GM12878 (cell line): ENCODE measurements around the gene SLC12A3. TPM values are rescaled to one million over a fixed set of nuclear protein-coding genes. Genes with fewer than 3 reads are reported as not detected.

Experiments used
- BACH1 ChIP-seq: fragments of 450-650 bp; IDR thresholded peaks from 2 replicates; pipeline ENCODE4 v1.6.1; 2017; ENCODE audit warnings: mild to moderate bottlenecking, borderline replicate concordance
- BHLHE40 ChIP-seq, 2 experiments: fragments of 450-650 bp in 1 of 2; IDR thresholded peaks; 2 replicates each; pipeline ENCODE4 v1.6.1; 2011 to 2017; ENCODE audit warnings: low read depth in 2 of 2, borderline replicate concordance in 1 of 2, improper control_type of control experiment in 1 of 2, low read length in 1 of 2, mild to moderate bottlenecking in 1 of 2
- E2F8 ChIP-seq: fragments of 450-650 bp; IDR thresholded peaks from 2 replicates; pipeline ENCODE4 v1.6.1; 2018; ENCODE audit warnings: mild to moderate bottlenecking, low read depth, moderate library complexity; ENCODE audit not compliant: partially characterized antibody
- JUND ChIP-seq: IDR thresholded peaks from 2 replicates; pipeline ENCODE4 v1.6.1; 2012; ENCODE audit warnings: low read depth, mild to moderate bottlenecking, low read length, improper control_type of control experiment, moderate library complexity
- KAT2A ChIP-seq: conservative IDR thresholded peaks from 2 replicates; pipeline ENCODE4 v1.6.1; 2011; ENCODE audit warnings: low read depth, low read length; ENCODE audit not compliant: control insufficient read depth
- MEF2A ChIP-seq: IDR thresholded peaks from 2 replicates; pipeline ENCODE4 v1.6.1; 2011; ENCODE audit warnings: low read depth, mild to moderate bottlenecking, low read length, moderate library complexity; ENCODE audit not compliant: insufficient read depth
- MEF2B ChIP-seq: fragments of 450-650 bp; IDR thresholded peaks from 2 replicates; pipeline ENCODE4 v1.6.1; 2018; ENCODE audit warnings: mild to moderate bottlenecking, moderate library complexity; ENCODE audit not compliant: partially characterized antibody, poor library complexity, severe bottlenecking
- MTA2 ChIP-seq: fragments of 450-650 bp; IDR thresholded peaks from 2 replicates; pipeline ENCODE4 v1.6.1; 2016; ENCODE audit warnings: low read depth, mild to moderate bottlenecking, moderate library complexity
- NR2C1 ChIP-seq: fragments of 450-650 bp; IDR thresholded peaks from 2 replicates; pipeline ENCODE4 v1.6.1; 2017; ENCODE audit warnings: antibody characterized with exemption, mild to moderate bottlenecking, moderate library complexity
- RB1 ChIP-seq: fragments of 450-650 bp; formaldehyde crosslinking; IDR thresholded peaks from 2 replicates; pipeline ENCODE4 v1.6.1; 2017; ENCODE audit warnings: mild to moderate bottlenecking, borderline replicate concordance
- REST ChIP-seq: IDR thresholded peaks from 2 replicates; pipeline ENCODE4 v1.6.1; 2012; ENCODE audit warnings: mild to moderate bottlenecking, low read depth, low read length
- SIN3A ChIP-seq: IDR thresholded peaks from 2 replicates; pipeline ENCODE4 v1.6.1; 2012; ENCODE audit warnings: low read depth, low read length, improper control_type of control experiment
- SMARCA5 ChIP-seq: fragments of 450-650 bp; IDR thresholded peaks from 2 replicates; pipeline ENCODE4 v1.6.1; 2017; ENCODE audit warnings: mild to moderate bottlenecking
- TBL1XR1 ChIP-seq: IDR thresholded peaks from 2 replicates; pipeline ENCODE4 v1.6.1; 2012; ENCODE audit warnings: low read depth, low read length, improper control_type of control experiment
- TCF3 ChIP-seq: IDR thresholded peaks from 2 replicates; pipeline ENCODE4 v1.6.1; 2012; ENCODE audit warnings: low read depth, mild to moderate bottlenecking, low read length, borderline replicate concordance; ENCODE audit not compliant: insufficient read depth
- polyA plus RNA-seq, 11 experiments: library from polyadenylated mRNA; depleted of rRNA in 4 of 11; unstranded in 6 of 11; stranded (reverse) in 5 of 11; fragments of >200 nt; fragmentation: Nextera tagmentation in 4 of 11; fragmentation: Illumina TruSeq in 1 of 11; extraction: Ambion mirVana in 4 of 11; extraction: Trizol in 1 of 11; gene quantifications; 1 replicate in 1 of 11; 2 replicates in 10 of 11; pipeline versions ENCODE4 v1.2.1 to v1.2.3, GENCODE V29; 2011 to 2016; ENCODE audit warnings: inconsistent platforms in 2 of 11, missing spikeins in 2 of 11, low read depth in 1 of 11
- total RNA-seq, 4 experiments: library from RNA; depleted of rRNA in 3 of 4; stranded (reverse); fragments of >200 nt in 3 of 4; fragmentation: Illumina TruSeq in 1 of 4; extraction: Trizol in 1 of 4; gene quantifications; 2 replicates each; pipeline versions ENCODE4 v1.2.1 to v1.2.3, GENCODE V29; 2013 to 2021

Gene SLC12A3
- total and polyA plus RNA-seq, 10 of the 15 experiments (the other 5 are each of a cell fraction or from before 2014, with no cell fraction given), result 0.05 to 6.3 (median 3.1) TPM

- no peak for TF ChIP-seq JUND
- peak; percentile 73; the same call in 1 of the 2 replicates for TF ChIP-seq BACH1
- TF ChIP-seq RB1, result 0 out of 2 replicates have a peak, but pooled peaks have one; percentile 42
- TF ChIP-seq KAT2A, result no peak
- peak; percentile 93 for TF ChIP-seq TBL1XR1
- TF ChIP-seq E2F8, result peak; percentile 73
- TF ChIP-seq MTA2, result peak; percentile 94
- TF ChIP-seq BHLHE40 (IDR thresholded peaks at IDR 0.05; ENCODE audit: borderline replicate concordance in 1 of 2, low read depth in 2 of 2, low read length in 1 of 2), result peak; percentile 94 to 95
- peak; percentile 46 for TF ChIP-seq SMARCA5
- peak; percentile 97 for TF ChIP-seq MEF2B
- no peak for TF ChIP-seq REST
- no peak for TF ChIP-seq SIN3A
- peak; percentile 76; the same call in 1 of the 2 replicates for TF ChIP-seq MEF2A
- peak; percentile 70 for TF ChIP-seq NR2C1
- peak; percentile 43 for TF ChIP-seq TCF3
Measured at GRCh38 chr16:56911771-56912571, 47.0 kb downstream of the SLC12A3 start (continued).
